HepG2 (cell line): ENCODE results near the gene ARL2. TPM values are rescaled to one million over a fixed set of nuclear protein-coding genes. Genes with fewer than 3 reads are reported as not detected.

ENCODE experiments used
- AKAP8 ChIP-seq: sonication (generic); formaldehyde crosslinking; IDR thresholded peaks from 2 replicates; pipeline ENCODE4 v1.5.1; 2020; ENCODE audit warnings: mild to moderate bottlenecking, missing genetic modification reagents
- GPN1 ChIP-seq: sonication (generic); formaldehyde crosslinking; IDR thresholded peaks from 2 replicates; pipeline ENCODE4 v1.5.1; 2020; ENCODE audit warnings: missing genetic modification reagents, borderline replicate concordance
- HIC2 ChIP-seq: sonication (generic); formaldehyde crosslinking; IDR thresholded peaks from 2 replicates; pipeline ENCODE4 v1.9.0; 2022; ENCODE audit warnings: low read depth, missing genetic modification reagents
- MTA1 ChIP-seq: sonication (generic); formaldehyde crosslinking; IDR thresholded peaks from 2 replicates; pipeline ENCODE4 v1.4.0; 2020; ENCODE audit warnings: missing genetic modification reagents, mild to moderate bottlenecking, borderline replicate concordance
- RNF2 ChIP-seq: fragments of 450-650 bp; conservative IDR thresholded peaks from 2 replicates; pipeline ENCODE4 v1.6.1; 2016; ENCODE audit warnings: low read depth
- ZSCAN25 ChIP-seq: sonication (generic); formaldehyde crosslinking; IDR thresholded peaks from 2 replicates; pipeline ENCODE4 v1.8.0; 2022; ENCODE audit warnings: mild to moderate bottlenecking, missing genetic modification reagents
- polyA plus RNA-seq, 8 experiments: library from polyadenylated mRNA; depleted of rRNA in 3 of 8; stranded (reverse) in 7 of 8; unstranded in 1 of 8; fragments of >200 nt; fragmentation: Illumina TruSeq in 4 of 8; extraction: Trizol in 4 of 8; gene quantifications; 2 replicates each; pipeline versions ENCODE4 v1.2.1 to v1.2.3, GENCODE V29; 2011 to 2016; ENCODE audit warnings: low read depth in 4 of 8, missing spikeins in 1 of 8, mixed read lengths in 1 of 8; ENCODE audit not compliant: insufficient read depth in 1 of 8
- total RNA-seq, 5 experiments: library from RNA; depleted of rRNA; stranded (reverse); fragments of >200 nt; fragmentation: Illumina TruSeq; extraction: Trizol; gene quantifications; 2 replicates each; pipeline ENCODE4 v1.2.3, GENCODE V29; 2016; ENCODE audit warnings: low read depth in 1 of 5
- TF ChIP-seq, protein P1 (sequence below): sonication (generic); formaldehyde crosslinking; IDR thresholded peaks from 2 replicates; pipeline ENCODE4 v1.4.0; 2020; ENCODE audit warnings: mild to moderate bottlenecking, missing genetic modification reagents
- TF ChIP-seq, protein P2 (sequence below): IDR thresholded peaks from 2 replicates; pipeline ENCODE4 v1.6.1; 2016; ENCODE audit warnings: mild to moderate bottlenecking
- TF ChIP-seq, protein P3 (sequence below): sonication (generic); formaldehyde crosslinking; IDR thresholded peaks from 2 replicates; pipeline ENCODE4 v1.4.0; 2020; ENCODE audit warnings: missing genetic modification reagents, borderline replicate concordance
- TF ChIP-seq, protein P4 (sequence below): sonication (generic); formaldehyde crosslinking; IDR thresholded peaks from 2 replicates; pipeline ENCODE4 v1.9.0; 2021; ENCODE audit warnings: missing genetic modification reagents, borderline replicate concordance

Gene ARL2
- total and polyA plus RNA-seq, 2 of the 13 experiments (the other 11 are each of a cell fraction or from before 2014, with no cell fraction given) = 82.9 to 84.4 TPM

- TF ChIP-seq GPN1 (CRISPR knock-in tag) = no peak
- TF ChIP-seq, protein P1, sequence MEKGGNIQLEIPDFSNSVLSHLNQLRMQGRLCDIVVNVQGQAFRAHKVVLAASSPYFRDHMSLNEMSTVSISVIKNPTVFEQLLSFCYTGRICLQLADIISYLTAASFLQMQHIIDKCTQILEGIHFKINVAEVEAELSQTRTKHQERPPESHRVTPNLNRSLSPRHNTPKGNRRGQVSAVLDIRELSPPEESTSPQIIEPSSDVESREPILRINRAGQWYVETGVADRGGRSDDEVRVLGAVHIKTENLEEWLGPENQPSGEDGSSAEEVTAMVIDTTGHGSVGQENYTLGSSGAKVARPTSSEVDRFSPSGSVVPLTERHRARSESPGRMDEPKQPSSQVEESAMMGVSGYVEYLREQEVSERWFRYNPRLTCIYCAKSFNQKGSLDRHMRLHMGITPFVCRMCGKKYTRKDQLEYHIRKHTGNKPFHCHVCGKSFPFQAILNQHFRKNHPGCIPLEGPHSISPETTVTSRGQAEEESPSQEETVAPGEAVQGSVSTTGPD (CRISPR knock-in tag) = no peak
- TF ChIP-seq, protein P2, sequence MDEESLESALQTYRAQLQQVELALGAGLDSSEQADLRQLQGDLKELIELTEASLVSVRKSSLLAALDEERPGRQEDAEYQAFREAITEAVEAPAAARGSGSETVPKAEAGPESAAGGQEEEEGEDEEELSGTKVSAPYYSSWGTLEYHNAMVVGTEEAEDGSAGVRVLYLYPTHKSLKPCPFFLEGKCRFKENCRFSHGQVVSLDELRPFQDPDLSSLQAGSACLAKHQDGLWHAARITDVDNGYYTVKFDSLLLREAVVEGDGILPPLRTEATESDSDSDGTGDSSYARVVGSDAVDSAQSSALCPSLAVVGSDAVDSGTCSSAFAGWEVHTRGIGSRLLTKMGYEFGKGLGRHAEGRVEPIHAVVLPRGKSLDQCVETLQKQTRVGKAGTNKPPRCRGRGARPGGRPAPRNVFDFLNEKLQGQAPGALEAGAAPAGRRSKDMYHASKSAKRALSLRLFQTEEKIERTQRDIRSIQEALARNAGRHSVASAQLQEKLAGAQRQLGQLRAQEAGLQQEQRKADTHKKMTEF = no peak
- TF ChIP-seq MTA1 (CRISPR knock-in tag) = no peak
- no peak for TF ChIP-seq HIC2
- TF ChIP-seq ZSCAN25 = no peak
- TF ChIP-seq RNF2 = no peak
- TF ChIP-seq AKAP8 = no peak
- TF ChIP-seq, protein P3, sequence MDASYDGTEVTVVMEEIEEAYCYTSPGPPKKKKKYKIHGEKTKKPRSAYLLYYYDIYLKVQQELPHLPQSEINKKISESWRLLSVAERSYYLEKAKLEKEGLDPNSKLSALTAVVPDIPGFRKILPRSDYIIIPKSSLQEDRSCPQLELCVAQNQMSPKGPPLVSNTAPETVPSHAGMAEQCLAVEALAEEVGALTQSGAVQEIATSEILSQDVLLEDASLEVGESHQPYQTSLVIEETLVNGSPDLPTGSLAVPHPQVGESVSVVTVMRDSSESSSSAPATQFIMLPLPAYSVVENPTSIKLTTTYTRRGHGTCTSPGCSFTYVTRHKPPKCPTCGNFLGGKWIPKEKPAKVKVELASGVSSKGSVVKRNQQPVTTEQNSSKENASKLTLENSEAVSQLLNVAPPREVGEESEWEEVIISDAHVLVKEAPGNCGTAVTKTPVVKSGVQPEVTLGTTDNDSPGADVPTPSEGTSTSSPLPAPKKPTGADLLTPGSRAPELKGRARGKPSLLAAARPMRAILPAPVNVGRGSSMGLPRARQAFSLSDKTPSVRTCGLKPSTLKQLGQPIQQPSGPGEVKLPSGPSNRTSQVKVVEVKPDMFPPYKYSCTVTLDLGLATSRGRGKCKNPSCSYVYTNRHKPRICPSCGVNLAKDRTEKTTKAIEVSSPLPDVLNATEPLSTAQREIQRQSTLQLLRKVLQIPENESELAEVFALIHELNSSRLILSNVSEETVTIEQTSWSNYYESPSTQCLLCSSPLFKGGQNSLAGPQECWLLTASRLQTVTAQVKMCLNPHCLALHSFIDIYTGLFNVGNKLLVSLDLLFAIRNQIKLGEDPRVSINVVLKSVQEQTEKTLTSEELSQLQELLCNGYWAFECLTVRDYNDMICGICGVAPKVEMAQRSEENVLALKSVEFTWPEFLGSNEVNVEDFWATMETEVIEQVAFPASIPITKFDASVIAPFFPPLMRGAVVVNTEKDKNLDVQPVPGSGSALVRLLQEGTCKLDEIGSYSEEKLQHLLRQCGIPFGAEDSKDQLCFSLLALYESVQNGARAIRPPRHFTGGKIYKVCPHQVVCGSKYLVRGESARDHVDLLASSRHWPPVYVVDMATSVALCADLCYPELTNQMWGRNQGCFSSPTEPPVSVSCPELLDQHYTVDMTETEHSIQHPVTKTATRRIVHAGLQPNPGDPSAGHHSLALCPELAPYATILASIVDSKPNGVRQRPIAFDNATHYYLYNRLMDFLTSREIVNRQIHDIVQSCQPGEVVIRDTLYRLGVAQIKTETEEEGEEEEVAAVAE = no peak
- TF ChIP-seq, protein P4, sequence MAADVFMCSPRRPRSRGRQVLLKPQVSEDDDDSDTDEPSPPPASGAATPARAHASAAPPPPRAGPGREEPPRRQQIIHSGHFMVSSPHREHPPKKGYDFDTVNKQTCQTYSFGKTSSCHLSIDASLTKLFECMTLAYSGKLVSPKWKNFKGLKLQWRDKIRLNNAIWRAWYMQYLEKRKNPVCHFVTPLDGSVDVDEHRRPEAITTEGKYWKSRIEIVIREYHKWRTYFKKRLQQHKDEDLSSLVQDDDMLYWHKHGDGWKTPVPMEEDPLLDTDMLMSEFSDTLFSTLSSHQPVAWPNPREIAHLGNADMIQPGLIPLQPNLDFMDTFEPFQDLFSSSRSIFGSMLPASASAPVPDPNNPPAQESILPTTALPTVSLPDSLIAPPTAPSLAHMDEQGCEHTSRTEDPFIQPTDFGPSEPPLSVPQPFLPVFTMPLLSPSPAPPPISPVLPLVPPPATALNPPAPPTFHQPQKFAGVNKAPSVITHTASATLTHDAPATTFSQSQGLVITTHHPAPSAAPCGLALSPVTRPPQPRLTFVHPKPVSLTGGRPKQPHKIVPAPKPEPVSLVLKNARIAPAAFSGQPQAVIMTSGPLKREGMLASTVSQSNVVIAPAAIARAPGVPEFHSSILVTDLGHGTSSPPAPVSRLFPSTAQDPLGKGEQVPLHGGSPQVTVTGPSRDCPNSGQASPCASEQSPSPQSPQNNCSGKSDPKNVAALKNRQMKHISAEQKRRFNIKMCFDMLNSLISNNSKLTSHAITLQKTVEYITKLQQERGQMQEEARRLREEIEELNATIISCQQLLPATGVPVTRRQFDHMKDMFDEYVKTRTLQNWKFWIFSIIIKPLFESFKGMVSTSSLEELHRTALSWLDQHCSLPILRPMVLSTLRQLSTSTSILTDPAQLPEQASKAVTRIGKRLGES (CRISPR knock-in tag) = no peak
Observed at GRCh38 chr11:65060913-65061408, 47.0 kb downstream of the ARL2 start (continued).
